ENCODE data around the gene LNX1. TPM values are rescaled to one million over a fixed set of nuclear protein-coding genes. Genes with fewer than 3 reads are reported as not detected.

Gene LNX1
- total and polyA plus RNA-seq, 2 of the 13 experiments (the other 11 are each of a cell fraction or from before 2014, with no cell fraction given): 0.49 TPM

- TF ChIP-seq, protein P1, sequence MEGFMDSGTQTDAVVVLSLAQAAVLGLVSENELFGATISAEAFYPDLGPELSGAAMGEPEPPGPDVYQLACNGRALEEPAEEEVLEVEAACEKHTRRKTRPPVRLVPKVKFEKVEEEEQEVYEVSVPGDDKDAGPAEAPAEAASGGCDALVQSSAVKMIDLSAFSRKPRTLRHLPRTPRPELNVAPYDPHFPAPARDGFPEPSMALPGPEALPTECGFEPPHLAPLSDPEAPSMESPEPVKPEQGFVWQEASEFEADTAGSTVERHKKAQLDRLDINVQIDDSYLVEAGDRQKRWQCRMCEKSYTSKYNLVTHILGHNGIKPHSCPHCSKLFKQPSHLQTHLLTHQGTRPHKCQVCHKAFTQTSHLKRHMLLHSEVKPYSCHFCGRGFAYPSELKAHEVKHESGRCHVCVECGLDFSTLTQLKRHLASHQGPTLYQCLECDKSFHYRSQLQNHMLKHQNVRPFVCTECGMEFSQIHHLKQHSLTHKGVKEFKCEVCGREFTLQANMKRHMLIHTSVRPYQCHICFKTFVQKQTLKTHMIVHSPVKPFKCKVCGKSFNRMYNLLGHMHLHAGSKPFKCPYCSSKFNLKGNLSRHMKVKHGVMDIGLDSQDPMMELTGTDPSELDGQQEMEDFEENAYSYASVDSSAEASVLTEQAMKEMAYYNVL (CRISPR knock-in tag; IDR thresholded peaks at IDR 0.05; ENCODE audit: borderline replicate concordance): no peak
- TF ChIP-seq ZNF746 (CRISPR knock-in tag; IDR thresholded peaks at IDR 0.05) (no peak), WIZ (CRISPR knock-in tag; IDR thresholded peaks at IDR 0.05) (no peak), SMARCE1 (IDR thresholded peaks at IDR 0.05; ENCODE audit: borderline replicate concordance) (no peak)
Measured at GRCh38 chr4:53547983-53548382, 43.3 kb downstream of the LNX1 start (continued).

GRCh38 chr4:53545942-53546581 is 45.2 kb downstream of the LNX1 start:
- H3K27me3 ChIP-seq (ENCODE audit: control insufficient read depth in 1 of 2, insufficient read depth in 2 of 2, low read length in 2 of 2): peaks cover 0 to 5% of the 10 kb centered on the region in 2 experiments; a peak in 1 of 5 replicates
- H3K4me3 ChIP-seq (replicated peaks in 1 of 3; ENCODE audit: insufficient read depth in 1 of 3, low read depth in 2 of 3, low read length in 3 of 3): no peak overlapping the region
- POLR2A ChIA-PET: no interaction called here
- ATAC-seq (peak; percentile 57; the same call in 2 of the 3 replicates), DNase-seq (ENCODE audit: low spot score) (no peak), FAIRE-seq (no peak)
- no peaks in the 10 kb centered on the region for H3K9me3 ChIP-seq (ENCODE audit: low read length)
- H3K4me2 ChIP-seq (ENCODE audit: low read depth, low read length): no peak overlapping the region
- intact Hi-C loops (cut with micrococcal nuclease; ENCODE audit: unreplicated experiment): no loop called here
- H3K79me2 ChIP-seq (ENCODE audit: insufficient read depth, low read length): no peaks in the 10 kb centered on the region
- H4K20me1 ChIP-seq (ENCODE audit: insufficient read depth, low read length): no peaks in the 10 kb centered on the region
- H3K27ac ChIP-seq (ENCODE audit: extremely low read length, insufficient read depth, low read length): no peak overlapping the region
- no peaks in the 10 kb centered on the region for H3K36me3 ChIP-seq (replicated peaks in 1 of 2; ENCODE audit: control insufficient read depth in 1 of 2, insufficient read depth in 2 of 2, low read length in 2 of 2)
- in situ Hi-C loops (cut with HindIII; ENCODE audit: extremely low pct_ligation_motif_present, low pct_unique_long_range_greater_than_20kb): no loop called here
- no peaks in the 10 kb centered on the region for H3K4me1 ChIP-seq (ENCODE audit: insufficient read depth, low read length)
- no peak overlapping the region for H3K9ac ChIP-seq (ENCODE audit: insufficient read depth, low read depth, low read length)
- WGBS (ENCODE audit: low lambda C conversion rate): 30% methylated on average over 2 of the region's 3 CpGs
- CTCF ChIA-PET (ENCODE audit: low intra/inter-chr PET ratio, low total read pairs): no interaction called here
- BruUV-seq (replicated peaks): no TSS peak
- no peak overlapping the region for H2AFZ ChIP-seq (ENCODE audit: low read length)
- TF ChIP-seq TRIM24 (CRISPR knock-in tag; IDR thresholded peaks at IDR 0.05): no peak
- no peak for TF ChIP-seq GABPB1 (CRISPR knock-in tag; IDR thresholded peaks at IDR 0.05)
- no peak for TF ChIP-seq ZNF234 (CRISPR knock-in tag; conservative IDR thresholded peaks at IDR 0.05)
- no peak for TF ChIP-seq TBX2 (CRISPR knock-in tag; IDR thresholded peaks at IDR 0.05; ENCODE audit: borderline replicate concordance)
- no peak for TF ChIP-seq U2AF2 (IDR thresholded peaks at IDR 0.05; ENCODE audit: low read depth, low read length)
- TF ChIP-seq FIP1L1 (IDR thresholded peaks at IDR 0.05; ENCODE audit: borderline replicate concordance, insufficient read depth, low read depth, low read length): no peak
- TF ChIP-seq ZBTB3 (CRISPR knock-in tag; IDR thresholded peaks at IDR 0.05; ENCODE audit: borderline replicate concordance, low read depth): no peak
- TF ChIP-seq, protein P2, sequence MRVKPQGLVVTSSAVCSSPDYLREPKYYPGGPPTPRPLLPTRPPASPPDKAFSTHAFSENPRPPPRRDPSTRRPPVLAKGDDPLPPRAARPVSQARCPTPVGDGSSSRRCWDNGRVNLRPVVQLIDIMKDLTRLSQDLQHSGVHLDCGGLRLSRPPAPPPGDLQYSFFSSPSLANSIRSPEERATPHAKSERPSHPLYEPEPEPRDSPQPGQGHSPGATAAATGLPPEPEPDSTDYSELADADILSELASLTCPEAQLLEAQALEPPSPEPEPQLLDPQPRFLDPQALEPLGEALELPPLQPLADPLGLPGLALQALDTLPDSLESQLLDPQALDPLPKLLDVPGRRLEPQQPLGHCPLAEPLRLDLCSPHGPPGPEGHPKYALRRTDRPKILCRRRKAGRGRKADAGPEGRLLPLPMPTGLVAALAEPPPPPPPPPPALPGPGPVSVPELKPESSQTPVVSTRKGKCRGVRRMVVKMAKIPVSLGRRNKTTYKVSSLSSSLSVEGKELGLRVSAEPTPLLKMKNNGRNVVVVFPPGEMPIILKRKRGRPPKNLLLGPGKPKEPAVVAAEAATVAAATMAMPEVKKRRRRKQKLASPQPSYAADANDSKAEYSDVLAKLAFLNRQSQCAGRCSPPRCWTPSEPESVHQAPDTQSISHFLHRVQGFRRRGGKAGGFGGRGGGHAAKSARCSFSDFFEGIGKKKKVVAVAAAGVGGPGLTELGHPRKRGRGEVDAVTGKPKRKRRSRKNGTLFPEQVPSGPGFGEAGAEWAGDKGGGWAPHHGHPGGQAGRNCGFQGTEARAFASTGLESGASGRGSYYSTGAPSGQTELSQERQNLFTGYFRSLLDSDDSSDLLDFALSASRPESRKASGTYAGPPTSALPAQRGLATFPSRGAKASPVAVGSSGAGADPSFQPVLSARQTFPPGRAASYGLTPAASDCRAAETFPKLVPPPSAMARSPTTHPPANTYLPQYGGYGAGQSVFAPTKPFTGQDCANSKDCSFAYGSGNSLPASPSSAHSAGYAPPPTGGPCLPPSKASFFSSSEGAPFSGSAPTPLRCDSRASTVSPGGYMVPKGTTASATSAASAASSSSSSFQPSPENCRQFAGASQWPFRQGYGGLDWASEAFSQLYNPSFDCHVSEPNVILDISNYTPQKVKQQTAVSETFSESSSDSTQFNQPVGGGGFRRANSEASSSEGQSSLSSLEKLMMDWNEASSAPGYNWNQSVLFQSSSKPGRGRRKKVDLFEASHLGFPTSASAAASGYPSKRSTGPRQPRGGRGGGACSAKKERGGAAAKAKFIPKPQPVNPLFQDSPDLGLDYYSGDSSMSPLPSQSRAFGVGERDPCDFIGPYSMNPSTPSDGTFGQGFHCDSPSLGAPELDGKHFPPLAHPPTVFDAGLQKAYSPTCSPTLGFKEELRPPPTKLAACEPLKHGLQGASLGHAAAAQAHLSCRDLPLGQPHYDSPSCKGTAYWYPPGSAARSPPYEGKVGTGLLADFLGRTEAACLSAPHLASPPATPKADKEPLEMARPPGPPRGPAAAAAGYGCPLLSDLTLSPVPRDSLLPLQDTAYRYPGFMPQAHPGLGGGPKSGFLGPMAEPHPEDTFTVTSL (CRISPR knock-in tag; IDR thresholded peaks at IDR 0.05; ENCODE audit: borderline replicate concordance): no peak
- TF ChIP-seq MED8 (CRISPR knock-in tag; IDR thresholded peaks at IDR 0.05; ENCODE audit: insufficient replicate concordance): no peak
- TF ChIP-seq MED1 (CRISPR knock-in tag; IDR thresholded peaks at IDR 0.05): no peak
- TF ChIP-seq PHF20 (CRISPR knock-in tag; IDR thresholded peaks at IDR 0.05): no peak
- TF ChIP-seq ZFP41 (CRISPR knock-in tag; IDR thresholded peaks at IDR 0.05; ENCODE audit: borderline replicate concordance): no peak

Measured in HepG2 (cell line).